AG10803 (cell line): ENCODE results near the gene CRIM1.

Experiments
- DNase-seq: peaks from one replicate; pipeline ENCODE4 v3.0.0; 2010; ENCODE audit warnings: low read depth
- H3K4me3 ChIP-seq: 2 replicates; pipeline ENCODE4 v1.5.1; 2011; ENCODE audit warnings: mild to moderate bottlenecking, low read length, control low read depth
- CTCF ChIP-seq: conservative IDR thresholded peaks from 2 replicates; pipeline ENCODE4 v1.5.1; 2011; ENCODE audit warnings: mild to moderate bottlenecking, low read length, control low read depth, inconsistent platforms

CRIM1 gene

GRCh38 chr2:36555789-36556188, 200.2 kb downstream of the CRIM1 start:
- TF ChIP-seq CTCF = no peak
- DNase-seq = no peak
- H3K4me3 ChIP-seq = no peak overlapping the region

GRCh38 chr2:36556842-36557241, 201.3 kb downstream of the CRIM1 start:
- TF ChIP-seq CTCF = no peak
- DNase-seq = peak; percentile 86

GRCh38 chr2:36559221-36559942, 203.8 kb downstream of the CRIM1 start:
- H3K4me3 ChIP-seq = no peak overlapping the region
- no peak for DNase-seq
- no peak for TF ChIP-seq CTCF

More at GRCh38 chr2:36556842-36557241, 201.3 kb downstream of the CRIM1 start:
- H3K4me3 ChIP-seq = no peak overlapping the region

GRCh38 chr2:36560726-36561125, 205.1 kb downstream of the CRIM1 start:
- no peak for TF ChIP-seq CTCF
- DNase-seq = no peak
- H3K4me3 ChIP-seq = no peak overlapping the region

GRCh38 chr2:36561237-36561944, 205.8 kb downstream of the CRIM1 start:
- H3K4me3 ChIP-seq = no peak overlapping the region; the same call in 1 of the 2 replicates
- peak; percentile 89 for DNase-seq
- TF ChIP-seq CTCF = no peak

- peak; percentile 64 for DNase-seq
- no peak overlapping the region for H3K4me3 ChIP-seq
- no peak for TF ChIP-seq CTCF
Measured at GRCh38 chr2:36562240-36562639, 206.7 kb downstream of the CRIM1 start.
